DMS79 (cell line): ENCODE data around the gene MYO3B.

Experiments used
- DNase-seq: peaks from one replicate; lab custom pipeline; 2025; lab: John Stamatoyannopoulos, UW

The MYO3B gene

GRCh38 chr2:170701011-170701410, 523.1 kb downstream of the MYO3B start:
- DNase-seq, result no peak

- no peak for DNase-seq
Observed at GRCh38 chr2:170703776-170704476, 526.0 kb downstream of the MYO3B start.
